SU-DHL-6 (cell line): Measurements from ENCODE around the gene PFDN1.

Source experiments
- H2AFZ ChIP-seq: fragments of 200-600 bp; sonication (generic); 2 replicates; pipeline ENCODE4 v1.6.1; 2014; ENCODE audit warnings: low read depth, mild to moderate bottlenecking, moderate library complexity, mixed read lengths, antibody characterized with exemption, low read length; ENCODE audit not compliant: severe bottlenecking
- H3F3A ChIP-seq: fragments of 200-600 bp; shearing (Covaris generic); 2 replicates; pipeline ENCODE4 v1.6.0; 2016; ENCODE audit warnings: antibody characterized with exemption, mild to moderate bottlenecking; ENCODE audit not compliant: insufficient read depth
- H3K27ac ChIP-seq: fragments of 200-600 bp; sonication (generic); 2 replicates; pipeline ENCODE4 v1.5.1; 2016; ENCODE audit warnings: low read depth, mild to moderate bottlenecking, low read length, moderate library complexity, mixed read lengths
- H3K27me3 ChIP-seq: fragments of 200-600 bp; sonication (generic), shearing (Covaris generic); 2 replicates; pipeline ENCODE4 v1.6.0; 2014; ENCODE audit warnings: mild to moderate bottlenecking, low read length
- H3K36me3 ChIP-seq: fragments of 200-600 bp; sonication (generic); 2 replicates; pipeline ENCODE4 v1.6.1; 2014; ENCODE audit warnings: mild to moderate bottlenecking, low read length, mixed read lengths
- H3K4me2 ChIP-seq: fragments of 300-600, 200-600 bp; shearing (Covaris generic), sonication (generic); 2 replicates; pipeline ENCODE4 v1.6.0; 2014; ENCODE audit warnings: low read length, low read depth, mild to moderate bottlenecking; ENCODE audit not compliant: poor library complexity, severe bottlenecking
- H3K4me3 ChIP-seq: fragments of 200-600 bp; sonication (generic); 2 replicates; pipeline ENCODE4 v1.5.1; 2014; ENCODE audit warnings: antibody characterized with exemption, low read length, mild to moderate bottlenecking, mixed read lengths; ENCODE audit not compliant: insufficient read depth, poor library complexity, severe bottlenecking
- H3K79me2 ChIP-seq: fragments of 200-600 bp; sonication (generic); 2 replicates; pipeline ENCODE4 v1.6.1; 2014; ENCODE audit warnings: mild to moderate bottlenecking, low read length, moderate library complexity; ENCODE audit not compliant: insufficient read depth
- H3K9ac ChIP-seq: fragments of 200-600 bp; sonication (generic); 2 replicates; pipeline ENCODE4 v1.7.0; 2014; ENCODE audit warnings: mild to moderate bottlenecking, low read length
- H3K9me2 ChIP-seq: fragments of 200-600 bp; sonication (generic); replicated peaks from 2 replicates; pipeline ENCODE4 v1.6.1; 2014; ENCODE audit warnings: low read length; ENCODE audit not compliant: insufficient read depth
- H3K9me3 ChIP-seq: fragments of 200-600 bp; sonication (generic); 2 replicates; pipeline ENCODE4 v1.6.1; 2014; ENCODE audit warnings: low read length, mixed read lengths; ENCODE audit not compliant: insufficient read depth
- H4K20me1 ChIP-seq: fragments of 200-600 bp; sonication (generic); 2 replicates; pipeline ENCODE4 v1.6.1; 2014; ENCODE audit warnings: low read depth, mild to moderate bottlenecking, antibody characterized with exemption, low read length, moderate library complexity, mixed read lengths
- EZH2phosphoT487 ChIP-seq: fragments of 200-600 bp; sonication (generic), shearing (Covaris generic); conservative IDR thresholded peaks from 2 replicates; pipeline ENCODE4 v1.6.1; 2018; ENCODE audit warnings: mild to moderate bottlenecking, antibody characterized with exemption, low read length, moderate library complexity, mixed read lengths
- TF ChIP-seq, protein P1 (sequence below): fragments of 200-600 bp; sonication (generic); IDR thresholded peaks from one replicate; pipeline ENCODE4 v1.5.1; 2017; ENCODE audit warnings: antibody characterized with exemption, mild to moderate bottlenecking, low read length, moderate library complexity; ENCODE audit not compliant: insufficient read depth, poor library complexity, severe bottlenecking

PFDN1 gene

GRCh38 chr5:140221697-140222223, 81.1 kb downstream of the PFDN1 start:
- Histone ChIP-seq H2AFZ (no peak overlapping the region), H3K4me2 (no peak overlapping the region), H4K20me1 (no peaks in the 10 kb centered on the region), H3K27ac (no peak overlapping the region), H3K4me3 (no peak overlapping the region), H3K9me3 (no peaks in the 10 kb centered on the region), H3K27me3 (no peaks in the 10 kb centered on the region), H3K9me2 (no peaks in the 10 kb centered on the region), H3F3A (no peaks in the 10 kb centered on the region), H3K9ac (no peak overlapping the region), H3K36me3 (no peaks in the 10 kb centered on the region), H3K79me2 (no peaks in the 10 kb centered on the region)
- TF ChIP-seq, protein P1, sequence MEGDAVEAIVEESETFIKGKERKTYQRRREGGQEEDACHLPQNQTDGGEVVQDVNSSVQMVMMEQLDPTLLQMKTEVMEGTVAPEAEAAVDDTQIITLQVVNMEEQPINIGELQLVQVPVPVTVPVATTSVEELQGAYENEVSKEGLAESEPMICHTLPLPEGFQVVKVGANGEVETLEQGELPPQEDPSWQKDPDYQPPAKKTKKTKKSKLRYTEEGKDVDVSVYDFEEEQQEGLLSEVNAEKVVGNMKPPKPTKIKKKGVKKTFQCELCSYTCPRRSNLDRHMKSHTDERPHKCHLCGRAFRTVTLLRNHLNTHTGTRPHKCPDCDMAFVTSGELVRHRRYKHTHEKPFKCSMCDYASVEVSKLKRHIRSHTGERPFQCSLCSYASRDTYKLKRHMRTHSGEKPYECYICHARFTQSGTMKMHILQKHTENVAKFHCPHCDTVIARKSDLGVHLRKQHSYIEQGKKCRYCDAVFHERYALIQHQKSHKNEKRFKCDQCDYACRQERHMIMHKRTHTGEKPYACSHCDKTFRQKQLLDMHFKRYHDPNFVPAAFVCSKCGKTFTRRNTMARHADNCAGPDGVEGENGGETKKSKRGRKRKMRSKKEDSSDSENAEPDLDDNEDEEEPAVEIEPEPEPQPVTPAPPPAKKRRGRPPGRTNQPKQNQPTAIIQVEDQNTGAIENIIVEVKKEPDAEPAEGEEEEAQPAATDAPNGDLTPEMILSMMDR, result no peak
- no peak for TF ChIP-seq EZH2phosphoT487

GRCh38 chr5:140220698-140221064, 82.2 kb downstream of the PFDN1 start:
- Histone ChIP-seq H3K9ac (no peak overlapping the region), H3K9me3 (no peaks in the 10 kb centered on the region), H3K4me3 (no peak overlapping the region), H4K20me1 (no peaks in the 10 kb centered on the region), H3K4me2 (no peak overlapping the region), H3K27ac (no peak overlapping the region), H3K9me2 (no peaks in the 10 kb centered on the region), H2AFZ (no peak overlapping the region), H3K79me2 (no peaks in the 10 kb centered on the region), H3K27me3 (no peaks in the 10 kb centered on the region), H3K36me3 (no peaks in the 10 kb centered on the region), H3F3A (no peaks in the 10 kb centered on the region)
- TF ChIP-seq, protein P1, result no peak
- no peak for TF ChIP-seq EZH2phosphoT487

GRCh38 chr5:140220032-140220697, 82.7 kb downstream of the PFDN1 start:
- Histone ChIP-seq H3K9ac (no peak overlapping the region), H3K4me2 (no peak overlapping the region), H3K4me3 (no peak overlapping the region), H3K79me2 (no peaks in the 10 kb centered on the region), H2AFZ (no peak overlapping the region), H4K20me1 (no peaks in the 10 kb centered on the region), H3F3A (no peaks in the 10 kb centered on the region), H3K9me2 (no peaks in the 10 kb centered on the region), H3K9me3 (no peaks in the 10 kb centered on the region), H3K27me3 (no peaks in the 10 kb centered on the region), H3K36me3 (no peaks in the 10 kb centered on the region), H3K27ac (no peak overlapping the region)
- no peak for TF ChIP-seq EZH2phosphoT487
- TF ChIP-seq, protein P1, result no peak
